PC-9 (cell line): ENCODE measurements around the gene TIAM2.

Experiments used
- CTCF ChIP-seq: fragments of 200-600 bp; sonication (generic); conservative IDR thresholded peaks from 2 replicates; pipeline ENCODE4 v1.6.1; 2017; ENCODE audit warnings: mixed run types, antibody characterized with exemption, mild to moderate bottlenecking, moderate library complexity
- EZH2 ChIP-seq: fragments of 200-600 bp; sonication (generic); IDR thresholded peaks from 2 replicates; pipeline ENCODE4 v1.8.0; 2017; ENCODE audit warnings: antibody characterized with exemption, low read depth

GRCh38 chr6:155045561-155046404 lies 50.7 kb downstream of the TIAM2 start:
- TF ChIP-seq CTCF (no peak), EZH2 (no peak)
